Nephron (organoid): ENCODE measurements around the gene GRIA2.

Source experiments
- H3K27ac Mint-ChIP-seq, 3 experiments: 2 replicates each; pipeline ENCODE4 v1.8.0; 2020; ENCODE audit warnings: mixed read lengths in 3 of 3, mild to moderate bottlenecking in 2 of 3, moderate library complexity in 1 of 3
- H3K27me3 Mint-ChIP-seq: 2 replicates; pipeline ENCODE4 v1.8.0; 2021; ENCODE audit warnings: low read depth, mild to moderate bottlenecking, moderate library complexity, mixed read lengths
- H3K36me3 Mint-ChIP-seq: 2 replicates; pipeline ENCODE4 v1.8.0; 2020; ENCODE audit warnings: low read depth, mixed read lengths
- H3K4me1 Mint-ChIP-seq: 2 replicates; pipeline ENCODE4 v1.8.0; 2020; ENCODE audit warnings: mixed read lengths
- H3K4me3 Mint-ChIP-seq, 3 experiments: 2 replicates each; pipeline ENCODE4 v1.8.0; 2020; ENCODE audit warnings: mild to moderate bottlenecking in 3 of 3, mixed read lengths in 3 of 3, moderate library complexity in 2 of 3
- H3K9me3 Mint-ChIP-seq: 2 replicates; pipeline ENCODE4 v1.8.0; 2020; ENCODE audit warnings: mixed read lengths
- CTCF ChIP-seq, 3 experiments: fragments of 200-600 bp; sonication (generic); IDR thresholded peaks; one replicate each; pipeline ENCODE4 v1.5.0; 2021; ENCODE audit warnings: antibody characterized with exemption in 3 of 3; ENCODE audit not compliant: unreplicated experiment in 3 of 3

The GRIA2 gene

DNA sequence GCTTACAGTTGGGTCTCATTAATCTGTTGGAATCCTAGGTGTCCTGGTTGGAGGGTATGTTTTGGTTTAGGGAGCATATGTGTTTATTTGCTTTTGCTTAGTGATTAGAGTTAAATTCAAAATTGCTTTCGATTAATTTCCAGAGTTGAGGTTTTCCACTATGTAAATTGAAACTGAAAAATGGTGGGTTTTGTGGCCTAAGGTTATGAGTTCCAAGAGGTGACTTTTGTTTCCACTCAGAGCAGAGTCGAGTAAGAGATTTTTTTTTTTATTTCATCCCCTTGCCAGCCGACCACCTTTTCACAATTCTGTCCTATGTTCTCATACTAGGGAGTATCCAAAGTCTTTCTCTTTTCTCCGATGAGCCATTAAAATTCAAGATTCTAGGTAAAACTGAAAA, 66.9 kb downstream of the GRIA2 start:
- no peaks in the 10 kb centered on the region for H3K27me3 Mint-ChIP-seq
- H3K4me3 Mint-ChIP-seq: no peak overlapping the region
- TF ChIP-seq CTCF (IDR thresholded peaks at IDR 0.05; ENCODE audit: unreplicated experiment in 3 of 3): no peak
- H3K27ac Mint-ChIP-seq: no peak overlapping the region
- no peaks in the 10 kb centered on the region for H3K9me3 Mint-ChIP-seq
- no peaks in the 10 kb centered on the region for H3K36me3 Mint-ChIP-seq
- no peaks in the 10 kb centered on the region for H3K4me1 Mint-ChIP-seq

DNA sequence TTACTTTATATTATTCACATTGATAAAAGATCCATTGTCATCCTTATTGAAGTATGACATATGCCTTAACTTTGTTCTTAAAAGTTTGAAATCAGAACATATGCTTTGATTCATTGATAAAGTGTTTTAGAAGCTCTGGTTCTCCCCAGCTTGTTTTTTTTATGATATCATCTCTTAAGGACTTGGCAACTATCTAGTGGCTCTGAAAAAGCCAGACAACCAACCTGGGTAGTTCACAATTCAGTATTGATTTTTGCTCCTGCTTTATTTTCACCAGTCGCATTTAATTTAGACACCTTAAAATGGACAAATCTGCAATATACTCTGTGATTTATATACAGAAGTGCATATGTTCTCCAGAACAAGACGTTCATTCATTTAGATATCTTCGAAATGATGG, 70.1 kb downstream of the GRIA2 start:
- TF ChIP-seq CTCF (IDR thresholded peaks at IDR 0.05; ENCODE audit: unreplicated experiment in 3 of 3): no peak
- Mint-ChIP-seq H3K4me3 (no peak overlapping the region), H3K36me3 (no peaks in the 10 kb centered on the region), H3K27me3 (no peaks in the 10 kb centered on the region), H3K27ac (no peak overlapping the region), H3K9me3 (no peaks in the 10 kb centered on the region), H3K4me1 (no peaks in the 10 kb centered on the region)

DNA sequence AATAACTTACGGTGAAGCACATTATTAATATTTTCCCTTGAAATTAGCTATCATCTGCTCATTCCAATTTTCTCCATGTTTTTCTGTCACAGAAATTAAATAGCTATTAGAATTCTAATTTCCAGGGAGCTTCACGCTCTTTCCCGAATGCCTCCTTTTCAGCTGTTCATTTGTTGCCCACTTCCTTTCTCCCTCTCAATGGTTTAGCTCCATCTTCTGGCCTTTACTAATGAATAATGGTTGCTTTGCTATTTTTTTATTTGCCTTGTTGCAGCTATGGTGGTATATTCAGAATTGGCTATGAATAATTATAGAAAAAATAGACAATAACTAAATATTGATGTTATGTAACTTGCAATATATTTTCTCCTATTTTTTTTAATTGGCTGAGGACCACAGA, 70.5 kb downstream of the GRIA2 start:
- H3K4me1 Mint-ChIP-seq: no peaks in the 10 kb centered on the region
- no peak overlapping the region for H3K4me3 Mint-ChIP-seq
- no peaks in the 10 kb centered on the region for H3K36me3 Mint-ChIP-seq
- no peaks in the 10 kb centered on the region for H3K9me3 Mint-ChIP-seq
- H3K27me3 Mint-ChIP-seq: no peaks in the 10 kb centered on the region
- no peak for TF ChIP-seq CTCF (IDR thresholded peaks at IDR 0.05; ENCODE audit: unreplicated experiment in 3 of 3)
- no peak overlapping the region for H3K27ac Mint-ChIP-seq

DNA sequence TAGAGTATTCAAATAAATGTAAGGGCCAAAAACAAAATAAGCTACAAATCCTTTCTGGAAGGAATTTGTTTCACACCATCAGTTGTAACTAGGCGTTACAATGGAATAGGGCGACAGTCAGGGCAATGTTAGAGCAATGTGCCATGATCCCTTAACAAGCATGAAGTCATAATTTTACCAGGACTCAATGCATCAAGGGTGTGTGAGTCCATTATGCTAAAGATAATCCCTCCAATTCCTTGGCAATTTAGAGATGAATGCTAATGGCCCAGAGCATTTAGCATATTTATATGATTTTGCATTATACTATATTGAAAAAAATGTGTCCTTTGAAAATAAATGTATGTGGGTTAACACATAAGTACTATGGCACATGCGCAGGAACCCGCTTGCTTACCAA, 73.1 kb downstream of the GRIA2 start:
- H3K36me3 Mint-ChIP-seq: no peaks in the 10 kb centered on the region
- TF ChIP-seq CTCF (IDR thresholded peaks at IDR 0.05; ENCODE audit: unreplicated experiment in 3 of 3): no peak
- no peaks in the 10 kb centered on the region for H3K9me3 Mint-ChIP-seq
- H3K4me3 Mint-ChIP-seq: no peak overlapping the region
- no peaks in the 10 kb centered on the region for H3K4me1 Mint-ChIP-seq
- no peak overlapping the region for H3K27ac Mint-ChIP-seq
- H3K27me3 Mint-ChIP-seq: no peaks in the 10 kb centered on the region

DNA sequence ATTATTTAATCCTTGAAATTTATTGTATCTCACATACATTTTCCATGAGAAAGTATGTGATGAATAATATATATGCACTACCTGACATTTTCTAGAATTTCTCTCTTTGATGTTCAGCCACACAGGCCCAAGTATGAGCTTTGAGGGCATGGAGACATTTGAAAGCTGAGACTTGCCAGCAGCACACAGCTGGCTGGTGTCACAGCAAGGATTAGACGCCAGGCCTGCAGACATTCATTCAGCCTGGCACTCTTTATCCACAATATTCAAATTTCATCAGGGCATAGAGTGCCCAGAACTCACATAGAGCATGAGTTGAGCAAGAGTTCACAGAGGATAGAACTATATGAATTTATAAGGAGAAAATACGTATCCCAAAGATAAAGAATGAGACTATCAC, 74.0 kb downstream of the GRIA2 start:
- H3K27me3 Mint-ChIP-seq: no peaks in the 10 kb centered on the region
- H3K4me1 Mint-ChIP-seq: no peaks in the 10 kb centered on the region
- no peak overlapping the region for H3K4me3 Mint-ChIP-seq
- no peaks in the 10 kb centered on the region for H3K36me3 Mint-ChIP-seq
- H3K9me3 Mint-ChIP-seq: no peaks in the 10 kb centered on the region
- no peak overlapping the region for H3K27ac Mint-ChIP-seq
- no peak for TF ChIP-seq CTCF (IDR thresholded peaks at IDR 0.05; ENCODE audit: unreplicated experiment in 3 of 3)

DNA sequence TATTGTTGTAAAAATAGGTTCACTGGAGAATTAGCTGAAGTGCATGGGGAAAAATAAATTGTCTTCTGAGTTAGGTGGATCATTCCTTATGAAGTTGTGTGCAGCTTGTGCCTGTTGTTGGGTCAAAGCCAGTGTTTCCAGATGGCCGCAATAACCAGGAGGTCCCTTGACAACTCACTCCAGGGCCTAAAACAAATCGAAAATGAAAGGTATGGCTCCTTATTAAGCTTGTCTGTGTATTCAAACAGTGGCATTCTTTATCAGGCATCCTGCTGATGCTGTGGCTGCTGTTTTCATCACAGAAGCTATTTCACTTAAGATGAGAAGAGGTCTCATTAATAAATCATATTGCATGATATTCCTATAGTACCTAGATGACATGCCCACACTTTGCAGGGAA, 80.2 kb downstream of the GRIA2 start:
- H3K27ac Mint-ChIP-seq: no peak overlapping the region
- no peaks in the 10 kb centered on the region for H3K9me3 Mint-ChIP-seq
- no peaks in the 10 kb centered on the region for H3K4me1 Mint-ChIP-seq
- no peak overlapping the region for H3K4me3 Mint-ChIP-seq
- no peak for TF ChIP-seq CTCF (IDR thresholded peaks at IDR 0.05; ENCODE audit: unreplicated experiment in 3 of 3)
- no peaks in the 10 kb centered on the region for H3K36me3 Mint-ChIP-seq
- H3K27me3 Mint-ChIP-seq: no peaks in the 10 kb centered on the region
